Stimulated activated CD8-positive, alpha-beta memory T cell treated with anti-CD3 and anti-CD28 coated beads, Interleukin-4, amount 100 ng/mL, for 4 hours (primary cell): Measurements from ENCODE around the gene ITFG1.
"Not testable (repeated sequence)": the region's sequence is repeated elsewhere in the genome, so short reads cannot be mapped to it uniquely, and the experiment has no call there.

Experiments used
- DNase-seq, 2 donors: peaks; one replicate each; pipeline ENCODE4 v3.0.0-alpha.2; 2020; ENCODE audit warnings: low read depth in 2 of 2, low spot score in 1 of 2

ITFG1 gene

GRCh38 chr16:47342055-47342454, 118.8 kb downstream of the ITFG1 start:
- no peak for DNase-seq

GRCh38 chr16:47330562-47330961, 130.3 kb downstream of the ITFG1 start:
- not testable (repeated sequence) for DNase-seq

- DNase-seq: not testable (repeated sequence)
These were observed 136.6 kb downstream of the ITFG1 start for GRCh38 chr16:47324309-47324708.

GRCh38 chr16:47323241-47323640, 137.6 kb downstream of the ITFG1 start:
- no peak for DNase-seq

- no peak for DNase-seq
These were observed 140.1 kb downstream of the ITFG1 start for GRCh38 chr16:47320546-47321310.

GRCh38 chr16:47317465-47318240, 143.2 kb downstream of the ITFG1 start:
- no peak for DNase-seq

- DNase-seq: no peak
These were observed 144.3 kb downstream of the ITFG1 start for GRCh38 chr16:47316442-47317015.

- no peak for DNase-seq
These were observed 148.9 kb downstream of the ITFG1 start for GRCh38 chr16:47311738-47312505.

- no peak for DNase-seq
These were observed 150.1 kb downstream of the ITFG1 start for GRCh38 chr16:47310792-47311211.

GRCh38 chr16:47309581-47310312, 151.1 kb downstream of the ITFG1 start:
- DNase-seq: no peak

GRCh38 chr16:47308601-47309000, 152.3 kb downstream of the ITFG1 start:
- no peak for DNase-seq

GRCh38 chr16:47304563-47304962, 156.3 kb downstream of the ITFG1 start:
- no peak for DNase-seq

- DNase-seq: no peak
These were observed 161.3 kb downstream of the ITFG1 start for GRCh38 chr16:47299587-47299986.

GRCh38 chr16:47284999-47285398, 175.9 kb downstream of the ITFG1 start:
- DNase-seq: no peak

- no peak for DNase-seq
These were observed 182.4 kb downstream of the ITFG1 start for GRCh38 chr16:47278306-47278970.

GRCh38 chr16:47276522-47276921, 184.3 kb downstream of the ITFG1 start:
- no peak for DNase-seq

- DNase-seq: no peak
These were observed 197.9 kb downstream of the ITFG1 start for GRCh38 chr16:47262938-47263337.

GRCh38 chr16:47260503-47260902, 200.4 kb downstream of the ITFG1 start:
- no peak for DNase-seq

GRCh38 chr16:47258874-47259461, 201.9 kb downstream of the ITFG1 start:
- DNase-seq: no peak

- no peak for DNase-seq
These were observed 206.1 kb downstream of the ITFG1 start for GRCh38 chr16:47254756-47255155.
